Thoracic aorta (tissue), 2 donors: ENCODE data around the gene PPIL6. TPM values are rescaled to one million over a fixed set of nuclear protein-coding genes. Genes with fewer than 3 reads are reported as not detected.
A peak's percentile ranks its signal among the peaks of the same experiment; 100 is the strongest.

Experiments used
- ATAC-seq: fragments of 150-250 bp; one replicate; pipeline ENCODE4 v1.8.0; 2017; ENCODE audit warnings: low read depth; ENCODE audit not compliant: insufficient number of reproducible peaks, low FRiP score
- DNase-seq: peaks from one replicate; pipeline ENCODE4 v3.0.0-alpha.2; 2020; ENCODE audit warnings: low spot score
- H3K27ac ChIP-seq, 2 donors: fragments of 200-600 bp; sonication (generic); 1 replicate in 1 of 2; 2 replicates in 1 of 2; pipeline ENCODE4 v1.5.1; 2016; ENCODE audit warnings: mild to moderate bottlenecking in 2 of 2, moderate library complexity in 2 of 2
- H3K27me3 ChIP-seq: fragments of 200-600 bp; sonication (generic); replicated peaks from 2 replicates; pipeline ENCODE4 v1.6.0; 2016; ENCODE audit warnings: mild to moderate bottlenecking; ENCODE audit not compliant: insufficient read depth
- H3K36me3 ChIP-seq: fragments of 200-600 bp; sonication (generic); one replicate; pipeline ENCODE4 v1.5.1; 2016
- H3K4me1 ChIP-seq, 2 donors: fragments of 200-600 bp; sonication (generic); 1 replicate in 1 of 2; 2 replicates in 1 of 2; pipeline versions ENCODE4 v1.5.1 to v1.6.0; 2016; ENCODE audit warnings: low read depth in 2 of 2, mild to moderate bottlenecking in 1 of 2; ENCODE audit not compliant: control insufficient read depth in 1 of 2
- H3K4me3 ChIP-seq: fragments of 200-600 bp; sonication (generic); 2 replicates; pipeline ENCODE4 v1.5.1; 2016; ENCODE audit warnings: mild to moderate bottlenecking
- H3K9me3 ChIP-seq: fragments of 200-600 bp; sonication (generic); 2 replicates; pipeline ENCODE4 v1.5.1; 2016
- CTCF ChIP-seq: fragments of 200-600 bp; sonication (generic); IDR thresholded peaks from one replicate; pipeline ENCODE4 v1.5.1; 2019; ENCODE audit warnings: antibody characterized with exemption
- total RNA-seq, 2 donors: library from RNA; depleted of rRNA; stranded (reverse); fragments of >200 nt; gene quantifications; one replicate each; pipeline versions ENCODE4 v1.1.0 to v1.2.3, GENCODE V29; 2016

The PPIL6 gene
- total RNA-seq, 2 donors from 2014 or later: 2.2 to 5.8 TPM

- H3K4me3 ChIP-seq: peak overlapping the region; percentile 94
- TF ChIP-seq CTCF: no peak
- DNase-seq (no peak), ATAC-seq (no peak)
- H3K9me3 ChIP-seq: no peaks in the 10 kb centered on the region
- no peaks in the 10 kb centered on the region for H3K36me3 ChIP-seq
- peaks cover 24 to 26% of the 10 kb centered on the region in 2 donors for H3K4me1 ChIP-seq
- no peaks in the 10 kb centered on the region for H3K27me3 ChIP-seq
- H3K27ac ChIP-seq: peak overlapping the region; percentile 97 to 98
These were observed 56.9 kb downstream of the PPIL6 start for GRCh38 chr6:109383438-109383940.

- H3K27me3 ChIP-seq: no peaks in the 10 kb centered on the region
- H3K36me3 ChIP-seq: no peaks in the 10 kb centered on the region
- ATAC-seq: peak; percentile 94
- H3K4me3 ChIP-seq: peak overlapping the region; percentile 94
- no peaks in the 10 kb centered on the region for H3K9me3 ChIP-seq
- H3K4me1 ChIP-seq: peaks cover 24 to 33% of the 10 kb centered on the region in 2 donors
- peak; percentile 42 for TF ChIP-seq CTCF
- DNase-seq: peak; percentile 82
- peak overlapping the region; percentile 97 to 98 for H3K27ac ChIP-seq
These were observed 57.6 kb downstream of the PPIL6 start for GRCh38 chr6:109382576-109383437.

- ATAC-seq (peak; percentile 85), DNase-seq (peak; percentile 75)
- Histone ChIP-seq H3K4me1 (peaks cover 24 to 38% of the 10 kb centered on the region in 2 donors), H3K9me3 (no peaks in the 10 kb centered on the region), H3K27ac (peak within 1 kb of the TSS; percentile 97 to 98), H3K27me3 (no peaks in the 10 kb centered on the region), H3K4me3 (peak within 1 kb of the TSS; percentile 94), H3K36me3 (peaks cover 4% of the 10 kb centered on the region)
- no peak for TF ChIP-seq CTCF
These were observed 58.5 kb downstream of the PPIL6 start, which contains the start of gene CD164 for GRCh38 chr6:109381747-109382575. Gene CD164, minus strand, starts transcription at chr6:109382467. Its CDS starts 89 bp downstream, at chr6:109382378.

- Histone ChIP-seq H3K27me3 (no peaks in the 10 kb centered on the region), H3K4me3 (peak overlapping the region; percentile 94), H3K4me1 (peaks cover 24 to 38% of the 10 kb centered on the region in 2 donors), H3K27ac (peak overlapping the region; percentile 97 to 98), H3K9me3 (no peaks in the 10 kb centered on the region), H3K36me3 (peaks cover 10% of the 10 kb centered on the region)
- no peak for DNase-seq
- TF ChIP-seq CTCF: no peak
- ATAC-seq: no peak
These were observed 59.2 kb downstream of the PPIL6 start for GRCh38 chr6:109381061-109381746.
